Measurements from ENCODE around the gene UROS.

GRCh38 chr10:125865120-125865519 lies 42.1 kb upstream of the UROS start:
- TF ChIP-seq CTCF (conservative IDR thresholded peaks at IDR 0.05; ENCODE audit: low read length) (no peak), EZH2phosphoT487 (IDR thresholded peaks at IDR 0.05; ENCODE audit: borderline replicate concordance) (no peak)

Data from Loucy (cell line).